ENCODE data around the gene HM13. TPM values are rescaled to one million over a fixed set of nuclear protein-coding genes. Genes with fewer than 3 reads are reported as not detected.
A peak's percentile ranks its signal among the peaks of the same experiment; 100 is the strongest.

The HM13 gene
- total and polyA plus RNA-seq, 2 of the 13 experiments (the other 11 are each of a cell fraction or from before 2014, with no cell fraction given) = 118 to 243 TPM

- TF ChIP-seq POLR2A (IDR thresholded peaks at IDR 0.05; ENCODE audit: insufficient read depth in 1 of 2, low read depth in 2 of 2, low read length in 2 of 2) = no peak; a peak in 1 of 4 replicates
- TF ChIP-seq NCOA5 (CRISPR knock-in tag; IDR thresholded peaks at IDR 0.05) = peak; percentile 32; the same call in 1 of the 2 replicates
- TF ChIP-seq ZBTB39 (CRISPR knock-in tag; IDR thresholded peaks at IDR 0.05) = peak; percentile 91
- TF ChIP-seq, protein P1, sequence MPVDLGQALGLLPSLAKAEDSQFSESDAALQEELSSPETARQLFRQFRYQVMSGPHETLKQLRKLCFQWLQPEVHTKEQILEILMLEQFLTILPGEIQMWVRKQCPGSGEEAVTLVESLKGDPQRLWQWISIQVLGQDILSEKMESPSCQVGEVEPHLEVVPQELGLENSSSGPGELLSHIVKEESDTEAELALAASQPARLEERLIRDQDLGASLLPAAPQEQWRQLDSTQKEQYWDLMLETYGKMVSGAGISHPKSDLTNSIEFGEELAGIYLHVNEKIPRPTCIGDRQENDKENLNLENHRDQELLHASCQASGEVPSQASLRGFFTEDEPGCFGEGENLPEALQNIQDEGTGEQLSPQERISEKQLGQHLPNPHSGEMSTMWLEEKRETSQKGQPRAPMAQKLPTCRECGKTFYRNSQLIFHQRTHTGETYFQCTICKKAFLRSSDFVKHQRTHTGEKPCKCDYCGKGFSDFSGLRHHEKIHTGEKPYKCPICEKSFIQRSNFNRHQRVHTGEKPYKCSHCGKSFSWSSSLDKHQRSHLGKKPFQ (CRISPR knock-in tag; IDR thresholded peaks at IDR 0.05; ENCODE audit: insufficient replicate concordance) = peak; percentile 76
- 0 out of 2 replicates have a peak, but pooled peaks have one; percentile 6 for TF ChIP-seq STAG1 (CRISPR knock-in tag; IDR thresholded peaks at IDR 0.05)
- peak; percentile 17; the same call in 1 of the 2 replicates for TF ChIP-seq ZSCAN12 (CRISPR knock-in tag; IDR thresholded peaks at IDR 0.05)
- 0 out of 2 replicates have a peak, but pooled peaks have one; percentile 15 for TF ChIP-seq YEATS2 (CRISPR knock-in tag; IDR thresholded peaks at IDR 0.05; ENCODE audit: borderline replicate concordance)
- peak; percentile 42; the same call in 1 of the 2 replicates for TF ChIP-seq IRF2 (CRISPR knock-in tag; IDR thresholded peaks at IDR 0.05)
- TF ChIP-seq, protein P2, sequence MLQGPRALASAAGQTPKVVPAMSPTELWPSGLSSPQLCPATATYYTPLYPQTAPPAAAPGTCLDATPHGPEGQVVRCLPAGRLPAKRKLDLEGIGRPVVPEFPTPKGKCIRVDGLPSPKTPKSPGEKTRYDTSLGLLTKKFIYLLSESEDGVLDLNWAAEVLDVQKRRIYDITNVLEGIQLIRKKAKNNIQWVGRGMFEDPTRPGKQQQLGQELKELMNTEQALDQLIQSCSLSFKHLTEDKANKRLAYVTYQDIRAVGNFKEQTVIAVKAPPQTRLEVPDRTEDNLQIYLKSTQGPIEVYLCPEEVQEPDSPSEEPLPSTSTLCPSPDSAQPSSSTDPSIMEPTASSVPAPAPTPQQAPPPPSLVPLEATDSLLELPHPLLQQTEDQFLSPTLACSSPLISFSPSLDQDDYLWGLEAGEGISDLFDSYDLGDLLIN (CRISPR knock-in tag; IDR thresholded peaks at IDR 0.05; ENCODE audit: borderline replicate concordance) = 0 out of 2 replicates have a peak, but pooled peaks have one; percentile 38
- 0 out of 2 replicates have a peak, but pooled peaks have one; percentile 34 for TF ChIP-seq ZSCAN25 (CRISPR knock-in tag; IDR thresholded peaks at IDR 0.05)
- peak; percentile 84; the same call in 1 of the 2 replicates for TF ChIP-seq ZFP82 (CRISPR knock-in tag; IDR thresholded peaks at IDR 0.05; ENCODE audit: borderline replicate concordance)
- TF ChIP-seq GPN1 (CRISPR knock-in tag; IDR thresholded peaks at IDR 0.05; ENCODE audit: borderline replicate concordance) = no peak
- no peak for TF ChIP-seq ZNF556 (CRISPR knock-in tag; IDR thresholded peaks at IDR 0.05; ENCODE audit: borderline replicate concordance)
- TF ChIP-seq ZNF251 (CRISPR knock-in tag; IDR thresholded peaks at IDR 0.05) = 0 out of 2 replicates have a peak, but pooled peaks have one; percentile 87
- TF ChIP-seq KDM5B (CRISPR knock-in tag; IDR thresholded peaks at IDR 0.05; ENCODE audit: borderline replicate concordance) = peak; percentile 1; the same call in 1 of the 2 replicates
- TF ChIP-seq BRCA1 (CRISPR knock-in tag; IDR thresholded peaks at IDR 0.05) = no peak
- TF ChIP-seq ZNF256 (CRISPR knock-in tag; conservative IDR thresholded peaks at IDR 0.05) = 0 out of 2 replicates have a peak, but pooled peaks have one; percentile 70
- peak; percentile 16; the same call in 1 of the 2 replicates for TF ChIP-seq ZBTB2 (CRISPR knock-in tag; IDR thresholded peaks at IDR 0.05; ENCODE audit: low read depth)
- TF ChIP-seq SMAD3 (CRISPR knock-in tag; IDR thresholded peaks at IDR 0.05) = 0 out of 2 replicates have a peak, but pooled peaks have one; percentile 9
Measured at GRCh38 chr20:31605902-31606803, 91.9 kb downstream of the HM13 start (continued).

All from HepG2 (cell line).